NCI-H2081 treated with DMSO at 0.1 percent for 48 hours (cell line): ENCODE data around the gene MAGEB10.
"Not testable (repeated sequence)": the region's sequence is repeated elsewhere in the genome, so short reads cannot be mapped to it uniquely, and the experiment has no call there.

Experiments used
- DNase-seq: peaks from one replicate; lab custom pipeline; 2025; lab: John Stamatoyannopoulos, UW

MAGEB10 gene

GRCh38 chrX:27807690-27808089 lies at the start of gene MAGEB10:
TSS of gene MAGEB10 (plus strand) at chrX:27807990. CDS start at chrX:27821307, 13,317 bp downstream.
- DNase-seq: no peak

GRCh38 chrX:27765718-27766117 lies 42.1 kb upstream of the MAGEB10 start:
- no peak for DNase-seq

GRCh38 chrX:27767387-27767786 lies 40.4 kb upstream of the MAGEB10 start:
- no peak for DNase-seq

- no peak for DNase-seq
Observed at GRCh38 chrX:27775984-27776383, 31.8 kb upstream of the MAGEB10 start.

GRCh38 chrX:27796640-27797257 lies 11.0 kb upstream of the MAGEB10 start:
- DNase-seq: no peak

GRCh38 chrX:27797575-27797974 lies 10.2 kb upstream of the MAGEB10 start:
- DNase-seq: no peak

- no peak for DNase-seq
Observed at GRCh38 chrX:27808226-27808625, 436 bp downstream of the MAGEB10 start.

GRCh38 chrX:27808991-27809859 lies 1.4 kb downstream of the MAGEB10 start:
- not testable (repeated sequence) for DNase-seq

GRCh38 chrX:27815209-27815608 lies 7.4 kb downstream of the MAGEB10 start:
- DNase-seq: no peak

GRCh38 chrX:27823812-27824211 lies 16.0 kb downstream of the MAGEB10 start:
- no peak for DNase-seq

- DNase-seq: no peak
Observed at GRCh38 chrX:27838185-27838584, 30.4 kb downstream of the MAGEB10 start.

GRCh38 chrX:27840881-27841280 lies 33.1 kb downstream of the MAGEB10 start:
- no peak for DNase-seq

- no peak for DNase-seq
Observed at GRCh38 chrX:27842859-27843258, 35.1 kb downstream of the MAGEB10 start.

GRCh38 chrX:27860337-27860736 lies 52.5 kb downstream of the MAGEB10 start:
- no peak for DNase-seq

- no peak for DNase-seq
Observed at GRCh38 chrX:27863809-27864208, 56.0 kb downstream of the MAGEB10 start.
